WTC11 (cell line): ENCODE results near the gene DMRTB1. TPM values are rescaled to one million over a fixed set of nuclear protein-coding genes. Genes with fewer than 3 reads are reported as not detected.

ENCODE experiments used
- ATAC-seq: fragments of 200-7000 bp; cut with Tn5 transposase; 2 replicates; pipeline ENCODE4 v1.10.0; 2021; ENCODE audit warnings: mild to moderate bottlenecking, moderate library complexity
- CTCF ChIA-PET: fragments of 300-600 bp; sonication (Branson Sonifier 250); formaldehyde crosslinking; loops from one replicate; lab custom pipeline; 2021; ENCODE audit warnings: antibody characterized with exemption; lab: Charles Lee
- POLR2A ChIA-PET: fragments of 350-600 bp; sonication (Branson Sonifier 250); formaldehyde crosslinking; loops from one replicate; lab custom pipeline; 2021; ENCODE audit warnings: antibody characterized with exemption; lab: Charles Lee
- DNase-seq: peaks from one replicate; pipeline ENCODE4 v3.0.0; 2021; ENCODE audit warnings: low spot score
- H3K27ac Mint-ChIP-seq: 2 replicates; pipeline ENCODE4 v1.8.0; 2021; ENCODE audit warnings: mixed read lengths
- H3K27me3 Mint-ChIP-seq: 2 replicates; pipeline ENCODE4 v1.8.0; 2021; ENCODE audit warnings: low read depth, mild to moderate bottlenecking, moderate library complexity, mixed read lengths
- H3K36me3 Mint-ChIP-seq: 2 replicates; pipeline ENCODE4 v1.8.0; 2021; ENCODE audit warnings: mixed read lengths
- H3K4me1 Mint-ChIP-seq: 2 replicates; pipeline ENCODE4 v1.8.0; 2022; ENCODE audit warnings: mixed read lengths
- H3K4me3 Mint-ChIP-seq: 2 replicates; pipeline ENCODE4 v1.8.0; 2021; ENCODE audit warnings: mild to moderate bottlenecking, moderate library complexity, mixed read lengths
- H3K9me3 Mint-ChIP-seq: 2 replicates; pipeline ENCODE4 v1.8.0; 2021; ENCODE audit warnings: mixed read lengths
- AR ChIP-seq: fragments of 250-450 bp; sonication (Bioruptor Pico); IDR thresholded peaks from 2 replicates; pipeline ENCODE4 v1.9.0; 2021; ENCODE audit warnings: mild to moderate bottlenecking
- ARID4B ChIP-seq: sonication (generic); formaldehyde crosslinking; IDR thresholded peaks from 2 replicates; pipeline ENCODE4 v1.8.0; 2023; ENCODE audit warnings: missing genetic modification reagents, mild to moderate bottlenecking, borderline replicate concordance
- CBFB ChIP-seq: sonication (generic); formaldehyde crosslinking; IDR thresholded peaks from 2 replicates; pipeline ENCODE4 v1.8.1; 2022; ENCODE audit warnings: mild to moderate bottlenecking, low read depth, missing genetic modification reagents
- CDX4 ChIP-seq: fragments of 250-450 bp; sonication (Bioruptor Pico); IDR thresholded peaks from 2 replicates; pipeline ENCODE4 v1.9.0; 2021; ENCODE audit warnings: moderate library complexity, mild to moderate bottlenecking, inconsistent platforms, borderline replicate concordance
- E2F1 ChIP-seq: sonication (generic); formaldehyde crosslinking; IDR thresholded peaks from 2 replicates; pipeline ENCODE4 v1.8.0; 2022; ENCODE audit warnings: mild to moderate bottlenecking, missing genetic modification reagents
- IRF1 ChIP-seq: sonication (generic); formaldehyde crosslinking; IDR thresholded peaks from 2 replicates; pipeline ENCODE4 v1.8.0; 2023; ENCODE audit warnings: missing genetic modification reagents
- IRF2 ChIP-seq: sonication (generic); formaldehyde crosslinking; IDR thresholded peaks from 2 replicates; pipeline ENCODE4 v1.8.0; 2022; ENCODE audit warnings: low read depth, missing genetic modification reagents, borderline replicate concordance
- NFE2L1 ChIP-seq: sonication (generic); formaldehyde crosslinking; IDR thresholded peaks from 2 replicates; pipeline ENCODE4 v1.8.1; 2023; ENCODE audit warnings: missing genetic modification reagents
- NR1H2 ChIP-seq: sonication (generic); formaldehyde crosslinking; IDR thresholded peaks from 2 replicates; pipeline ENCODE4 v1.9.0; 2021; ENCODE audit warnings: mild to moderate bottlenecking, moderate library complexity, missing genetic modification reagents
- NR3C1 ChIP-seq: sonication (generic); formaldehyde crosslinking; conservative IDR thresholded peaks from 2 replicates; pipeline ENCODE4 v1.8.1; 2023; ENCODE audit warnings: low read depth, mild to moderate bottlenecking, missing genetic modification reagents
- PRDM15 ChIP-seq: sonication (generic); formaldehyde crosslinking; IDR thresholded peaks from 2 replicates; pipeline ENCODE4 v1.8.0; 2022; ENCODE audit warnings: missing genetic modification reagents
- SMAD3 ChIP-seq: sonication (generic); formaldehyde crosslinking; IDR thresholded peaks from 2 replicates; pipeline ENCODE4 v1.8.0; 2022; ENCODE audit warnings: missing genetic modification reagents, mild to moderate bottlenecking, borderline replicate concordance
- SOX15 ChIP-seq: fragments of 250-450 bp; sonication (Bioruptor Pico); IDR thresholded peaks from 2 replicates; pipeline ENCODE4 v1.9.0; 2021; ENCODE audit warnings: mild to moderate bottlenecking
- TEAD4 ChIP-seq: sonication (generic); formaldehyde crosslinking; IDR thresholded peaks from 2 replicates; pipeline ENCODE4 v1.8.0; 2022; ENCODE audit warnings: mild to moderate bottlenecking, missing genetic modification reagents
- TP53 ChIP-seq: sonication (generic); formaldehyde crosslinking; IDR thresholded peaks from 2 replicates; pipeline ENCODE4 v1.8.1; 2023; ENCODE audit warnings: mild to moderate bottlenecking, missing genetic modification reagents
- ZNF263 ChIP-seq: sonication (generic); formaldehyde crosslinking; IDR thresholded peaks from 2 replicates; pipeline ENCODE4 v1.8.1; 2022; ENCODE audit warnings: low read depth, mild to moderate bottlenecking, moderate library complexity, missing genetic modification reagents
- ZNF317 ChIP-seq: sonication (generic); formaldehyde crosslinking; IDR thresholded peaks from 2 replicates; pipeline ENCODE4 v1.8.1; 2023; ENCODE audit warnings: low read depth, mild to moderate bottlenecking, moderate library complexity, missing genetic modification reagents, borderline replicate concordance
- ZNF423 ChIP-seq: fragments of 250-450 bp; sonication (Bioruptor Pico); IDR thresholded peaks from 2 replicates; pipeline ENCODE4 v2.1.2; 2022; ENCODE audit warnings: mild to moderate bottlenecking, moderate library complexity
- total RNA-seq: library from RNA; stranded (reverse); gene quantifications from 3 replicates; pipeline ENCODE4 v1.2.3, GENCODE V29; 2021
- TF ChIP-seq, protein P1 (sequence below): sonication (generic); formaldehyde crosslinking; conservative IDR thresholded peaks from 2 replicates; pipeline ENCODE4 v1.8.1; 2022; ENCODE audit warnings: mild to moderate bottlenecking, missing genetic modification reagents
- TF ChIP-seq, protein P2 (sequence below): sonication (generic); formaldehyde crosslinking; IDR thresholded peaks from 2 replicates; pipeline ENCODE4 v1.8.0; 2022; ENCODE audit warnings: mild to moderate bottlenecking, missing genetic modification reagents

The DMRTB1 gene
- total RNA-seq, 1 experiment from 2014 or later, result 0.17 TPM

DNA sequence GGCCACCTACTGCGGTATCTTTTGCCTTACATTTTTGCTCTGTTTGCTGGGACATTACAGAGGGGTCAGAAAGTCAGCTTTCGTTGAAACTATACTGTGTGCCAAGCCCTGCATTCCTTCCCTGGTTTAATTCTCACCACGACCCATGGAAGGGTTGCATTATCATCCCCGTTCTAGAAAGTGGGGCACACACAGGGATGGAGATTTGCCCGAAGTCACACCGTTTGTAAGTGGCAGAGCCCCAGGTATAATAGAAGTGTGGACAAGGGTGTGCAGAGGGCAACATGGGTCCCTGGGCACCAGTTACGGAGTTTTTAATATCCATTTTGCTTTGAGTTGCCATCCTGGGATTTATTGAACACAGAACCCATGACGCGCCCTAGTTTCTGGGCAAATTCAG lies 11.8 kb downstream of the DMRTB1 start:
- no peak overlapping the region for H3K27ac Mint-ChIP-seq
- no peak for TF ChIP-seq NR3C1 (CRISPR knock-in tag)
- no peak for TF ChIP-seq IRF1 (CRISPR knock-in tag)
- no peak for TF ChIP-seq AR (CRISPR knock-in tag)
- no peak for TF ChIP-seq SMAD3
- TF ChIP-seq TEAD4 (CRISPR knock-in tag), result no peak
- TF ChIP-seq, protein P1, sequence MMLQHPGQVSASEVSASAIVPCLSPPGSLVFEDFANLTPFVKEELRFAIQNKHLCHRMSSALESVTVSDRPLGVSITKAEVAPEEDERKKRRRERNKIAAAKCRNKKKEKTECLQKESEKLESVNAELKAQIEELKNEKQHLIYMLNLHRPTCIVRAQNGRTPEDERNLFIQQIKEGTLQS, result no peak
- TF ChIP-seq ZNF423 (CRISPR knock-in tag), result no peak
- TF ChIP-seq ARID4B (CRISPR knock-in tag), result no peak
- no peak for TF ChIP-seq CBFB
- TF ChIP-seq PRDM15 (CRISPR knock-in tag), result no peak
- no peak for TF ChIP-seq SOX15
- no peak for TF ChIP-seq NFE2L1
- TF ChIP-seq IRF2 (CRISPR knock-in tag), result no peak
- TF ChIP-seq E2F1, result no peak
- TF ChIP-seq ZNF317, result no peak
- TF ChIP-seq TP53 (CRISPR knock-in tag), result no peak
- TF ChIP-seq ZNF263 (CRISPR knock-in tag), result no peak
- TF ChIP-seq CDX4 (CRISPR knock-in tag), result no peak
- no peak for TF ChIP-seq NR1H2 (CRISPR knock-in tag)
- TF ChIP-seq, protein P2, sequence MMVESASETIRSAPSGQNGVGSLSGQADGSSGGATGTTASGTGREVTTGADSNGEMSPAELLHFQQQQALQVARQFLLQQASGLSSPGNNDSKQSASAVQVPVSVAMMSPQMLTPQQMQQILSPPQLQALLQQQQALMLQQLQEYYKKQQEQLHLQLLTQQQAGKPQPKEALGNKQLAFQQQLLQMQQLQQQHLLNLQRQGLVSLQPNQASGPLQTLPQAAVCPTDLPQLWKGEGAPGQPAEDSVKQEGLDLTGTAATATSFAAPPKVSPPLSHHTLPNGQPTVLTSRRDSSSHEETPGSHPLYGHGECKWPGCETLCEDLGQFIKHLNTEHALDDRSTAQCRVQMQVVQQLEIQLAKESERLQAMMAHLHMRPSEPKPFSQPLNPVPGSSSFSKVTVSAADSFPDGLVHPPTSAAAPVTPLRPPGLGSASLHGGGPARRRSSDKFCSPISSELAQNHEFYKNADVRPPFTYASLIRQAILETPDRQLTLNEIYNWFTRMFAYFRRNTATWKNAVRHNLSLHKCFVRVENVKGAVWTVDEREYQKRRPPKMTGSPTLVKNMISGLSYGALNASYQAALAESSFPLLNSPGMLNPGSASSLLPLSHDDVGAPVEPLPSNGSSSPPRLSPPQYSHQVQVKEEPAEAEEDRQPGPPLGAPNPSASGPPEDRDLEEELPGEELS, result no peak

More for the DNA sequence above, 11.8 kb downstream of the DMRTB1 start:
- ChIA-PET CTCF (interaction anchor here (0.7 to 2.7 kb wide), 6 partner anchors 13 to 245 kb away, joined by 3 to 11 read pairs (median 4); no protein-coding TSS in a partner anchor), POLR2A (no interaction called here)
- Mint-ChIP-seq H3K9me3 (no peaks in the 10 kb centered on the region), H3K36me3 (no peaks in the 10 kb centered on the region), H3K4me1 (peaks cover 18% of the 10 kb centered on the region), H3K27me3 (peaks cover 25% of the 10 kb centered on the region), H3K4me3 (no peak overlapping the region)
- no peak for ATAC-seq
- DNase-seq, result no peak
